ENCODE data around the gene KRTAP10-2.

GRCh38 chr21:44510109-44510507 is 41.2 kb downstream of the KRTAP10-2 start:
- TF ChIP-seq EZH2phosphoT487 (IDR thresholded peaks at IDR 0.05; ENCODE audit: insufficient read depth, low read depth) (no peak), EZH2 (IDR thresholded peaks at IDR 0.05; ENCODE audit: insufficient read depth, poor library complexity, severe bottlenecking) (no peak)

All from GM23248 (cell line).